NCI-H2196 treated with DMSO at 0.1 percent for 48 hours (cell line): Measurements from ENCODE around the gene CRTC1.

Experiments
- DNase-seq: peaks from one replicate; lab custom pipeline; 2025; ENCODE audit not compliant: unreplicated experiment; lab: John Stamatoyannopoulos, UW

Gene CRTC1

DNA sequence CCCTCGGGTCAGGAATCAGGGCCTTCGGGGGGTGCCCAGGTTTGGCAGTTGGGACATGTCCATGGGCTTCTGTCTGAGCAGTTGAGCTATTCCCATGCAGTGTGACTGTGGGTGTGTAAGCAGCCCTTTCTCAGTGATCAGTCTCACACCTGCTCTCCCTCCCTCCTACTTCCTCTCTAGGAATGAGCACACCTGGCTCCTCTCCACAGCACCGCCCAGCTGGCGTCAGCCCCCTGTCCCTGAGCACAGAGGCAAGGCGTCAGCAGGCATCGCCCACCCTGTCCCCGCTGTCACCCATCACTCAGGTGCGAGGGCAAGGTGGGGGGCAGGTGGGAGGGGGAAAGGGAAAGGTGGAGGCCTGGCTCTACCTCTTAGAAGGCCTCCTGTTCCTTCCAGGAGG is 81.7 kb downstream of the CRTC1 start:
- DNase-seq, result peak; percentile 39

DNA sequence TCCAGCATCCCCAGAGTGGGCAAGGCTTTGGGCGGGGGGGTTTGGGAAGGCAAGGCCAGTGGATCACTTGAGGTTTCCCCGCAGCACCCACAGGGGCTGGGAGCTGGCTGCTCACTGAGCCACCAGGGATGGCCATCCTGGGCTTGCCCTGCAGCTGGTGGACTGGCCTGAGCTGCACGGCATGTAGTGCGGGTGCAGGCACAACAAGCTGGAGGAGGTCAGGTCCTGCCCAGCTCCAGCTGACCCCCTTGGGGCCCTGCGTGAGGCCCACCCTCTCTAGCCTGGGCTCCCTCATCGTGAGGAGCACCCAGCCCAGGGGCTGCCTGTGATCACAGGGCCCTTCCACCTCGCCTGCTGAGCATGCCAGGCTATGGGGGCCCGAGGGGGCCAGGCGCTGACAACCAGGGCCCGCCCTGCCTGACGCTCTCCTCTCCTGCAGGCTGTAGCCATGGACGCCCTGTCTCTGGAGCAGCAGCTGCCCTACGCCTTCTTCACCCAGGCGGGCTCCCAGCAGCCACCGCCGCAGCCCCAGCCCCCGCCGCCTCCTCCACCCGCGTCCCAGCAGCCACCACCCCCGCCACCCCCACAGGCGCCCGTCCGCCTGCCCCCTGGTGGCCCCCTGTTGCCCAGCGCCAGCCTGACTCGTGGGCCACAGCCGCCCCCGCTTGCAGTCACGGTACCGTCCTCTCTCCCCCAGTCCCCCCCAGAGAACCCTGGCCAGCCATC is 84.7 kb downstream of the CRTC1 start:
- no peak for DNase-seq

DNA sequence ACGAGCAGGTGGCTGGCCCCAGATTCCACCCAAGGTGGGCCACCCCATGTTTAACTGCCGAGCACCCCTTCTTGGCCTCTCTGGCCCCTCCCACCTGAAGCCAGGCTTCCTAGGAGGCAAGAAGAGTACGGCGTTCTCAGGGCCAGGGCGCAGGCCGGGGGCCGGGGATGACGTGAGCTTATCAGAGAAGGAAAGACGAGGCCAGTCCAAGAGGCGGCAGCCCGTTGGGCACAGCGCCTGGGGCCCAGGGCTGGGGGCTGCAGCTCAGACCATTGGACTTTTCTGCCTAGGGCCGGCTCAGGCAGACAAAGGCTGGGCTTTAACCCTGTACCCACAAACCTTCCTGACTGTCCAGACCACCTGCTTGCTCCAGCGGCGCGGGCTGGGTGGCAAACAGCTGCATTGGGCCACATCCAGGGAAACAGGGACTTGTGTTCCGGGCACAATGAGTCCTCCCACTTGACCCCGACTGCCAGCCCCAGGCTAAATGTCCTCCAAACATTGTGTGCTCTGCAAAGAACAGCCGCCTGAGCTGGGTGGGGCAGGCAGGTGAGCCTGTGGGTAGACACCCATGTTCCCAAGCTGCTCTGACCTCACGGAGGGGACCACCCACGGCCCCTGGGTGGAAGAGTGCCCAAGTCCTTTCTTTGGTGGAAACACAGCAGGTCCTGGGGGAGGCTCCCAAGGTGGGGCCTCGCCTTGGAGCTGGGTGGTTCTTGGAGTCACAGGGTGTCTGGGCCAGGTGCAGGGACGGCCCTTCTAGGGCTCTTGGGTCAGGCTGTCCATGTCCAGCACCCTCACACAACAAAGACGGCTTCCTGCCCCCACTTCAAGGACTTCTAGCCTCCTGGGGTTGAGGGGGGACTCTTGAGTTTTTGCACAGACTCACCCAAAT is 85.8 kb downstream of the CRTC1 start:
- DNase-seq, result peak; percentile 67

DNA sequence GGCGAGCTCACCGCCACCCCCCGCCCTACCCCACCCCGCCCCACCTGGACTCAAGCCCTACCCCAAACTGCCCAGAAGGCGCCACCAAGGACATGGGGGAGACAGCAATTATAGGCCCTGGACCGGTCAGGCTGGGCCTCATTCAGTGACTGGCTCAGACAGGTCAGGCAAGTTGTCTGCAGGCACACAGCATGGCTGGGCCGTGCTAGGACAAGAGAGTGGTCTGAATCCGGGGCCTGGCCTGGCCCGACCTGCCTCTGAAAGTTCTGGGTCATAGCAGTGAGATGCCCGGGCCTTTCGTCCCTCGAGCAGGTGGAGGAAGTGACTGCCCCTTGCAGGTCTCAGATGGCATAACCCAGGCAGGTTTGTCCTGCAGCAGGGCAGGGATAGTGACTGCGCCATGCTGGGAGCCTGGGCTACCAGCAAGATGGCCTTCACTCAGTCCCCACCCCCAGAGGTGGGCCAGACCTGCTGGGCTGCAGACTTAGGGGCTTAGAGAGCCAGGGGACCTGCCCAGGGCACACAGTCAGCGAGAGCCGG is 86.6 kb downstream of the CRTC1 start:
- DNase-seq, result no peak

DNA sequence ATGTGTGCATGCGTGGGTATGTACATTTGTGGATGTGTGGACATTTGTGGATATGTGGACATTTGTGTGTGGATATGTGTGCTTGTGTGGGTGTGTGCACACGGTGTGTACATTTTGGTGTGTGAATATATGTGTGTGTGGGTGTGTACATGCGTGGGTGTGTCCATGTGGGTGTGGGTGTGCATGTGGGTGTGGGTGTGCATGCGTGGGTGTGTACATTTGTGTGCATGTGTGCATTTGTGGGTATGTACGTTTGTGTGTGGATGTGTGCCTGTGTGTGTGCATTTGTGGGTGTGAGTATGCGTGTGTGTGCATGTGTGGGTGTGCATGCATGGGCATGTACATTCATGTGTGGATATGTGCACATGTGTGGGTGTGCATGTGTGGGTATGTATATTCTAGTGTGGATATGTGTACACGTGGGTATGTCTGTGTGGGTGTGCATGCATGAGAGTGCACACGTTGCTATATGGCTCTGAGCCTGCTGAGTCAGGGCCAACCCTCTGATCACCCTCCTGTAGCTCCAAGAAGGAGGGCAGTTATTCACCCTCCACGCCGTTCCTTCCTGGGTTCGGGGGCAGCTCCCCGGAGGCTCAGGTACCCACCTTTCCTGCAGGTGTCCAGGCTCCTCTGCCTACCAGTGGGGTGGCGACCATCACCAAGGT is 87.3 kb downstream of the CRTC1 start:
- DNase-seq, result no peak

DNA sequence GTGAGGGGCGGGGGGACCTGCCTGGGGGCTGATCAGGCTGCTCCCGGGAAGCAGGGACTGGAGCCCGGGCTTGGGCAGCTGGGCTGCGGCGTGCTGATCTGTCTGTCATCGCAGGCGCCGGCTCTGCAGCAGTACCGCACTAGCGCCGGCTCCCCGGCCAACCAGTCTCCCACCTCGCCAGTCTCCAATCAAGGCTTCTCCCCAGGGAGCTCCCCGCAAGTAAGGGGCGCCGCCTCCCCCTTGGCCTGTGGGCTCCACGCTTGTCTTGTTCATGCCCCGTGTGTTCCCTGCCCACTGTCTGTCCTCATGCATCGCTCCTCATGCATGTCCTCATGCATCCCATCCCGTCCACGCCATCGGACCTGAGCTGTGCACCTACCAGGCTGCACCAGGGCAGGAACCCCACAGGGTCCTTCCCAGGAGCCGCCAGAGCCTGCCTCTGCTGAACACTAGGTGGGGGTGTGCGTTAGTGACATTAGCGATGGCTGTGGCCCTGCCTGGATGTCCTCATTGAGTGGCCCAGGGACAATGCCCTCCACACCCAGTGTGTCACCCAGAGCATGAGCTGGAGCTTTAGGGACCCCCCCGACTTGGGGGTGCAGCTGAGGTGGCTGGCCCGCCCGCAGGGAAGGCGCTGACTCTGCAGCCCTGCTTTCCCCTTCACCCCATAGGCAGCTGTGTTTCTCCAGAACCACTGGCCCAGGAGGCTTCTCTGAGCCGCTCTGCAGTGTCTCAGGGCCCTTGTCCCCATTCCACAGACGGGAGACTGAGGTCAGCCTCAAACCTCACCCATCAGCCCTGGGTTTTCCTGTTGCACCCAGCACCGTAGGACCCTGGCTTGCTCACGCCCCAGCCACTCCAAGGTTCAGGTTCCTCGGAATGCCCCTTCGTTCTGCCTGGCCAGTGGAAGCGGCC is 88.1 kb downstream of the CRTC1 start:
- DNase-seq, result no peak

DNA sequence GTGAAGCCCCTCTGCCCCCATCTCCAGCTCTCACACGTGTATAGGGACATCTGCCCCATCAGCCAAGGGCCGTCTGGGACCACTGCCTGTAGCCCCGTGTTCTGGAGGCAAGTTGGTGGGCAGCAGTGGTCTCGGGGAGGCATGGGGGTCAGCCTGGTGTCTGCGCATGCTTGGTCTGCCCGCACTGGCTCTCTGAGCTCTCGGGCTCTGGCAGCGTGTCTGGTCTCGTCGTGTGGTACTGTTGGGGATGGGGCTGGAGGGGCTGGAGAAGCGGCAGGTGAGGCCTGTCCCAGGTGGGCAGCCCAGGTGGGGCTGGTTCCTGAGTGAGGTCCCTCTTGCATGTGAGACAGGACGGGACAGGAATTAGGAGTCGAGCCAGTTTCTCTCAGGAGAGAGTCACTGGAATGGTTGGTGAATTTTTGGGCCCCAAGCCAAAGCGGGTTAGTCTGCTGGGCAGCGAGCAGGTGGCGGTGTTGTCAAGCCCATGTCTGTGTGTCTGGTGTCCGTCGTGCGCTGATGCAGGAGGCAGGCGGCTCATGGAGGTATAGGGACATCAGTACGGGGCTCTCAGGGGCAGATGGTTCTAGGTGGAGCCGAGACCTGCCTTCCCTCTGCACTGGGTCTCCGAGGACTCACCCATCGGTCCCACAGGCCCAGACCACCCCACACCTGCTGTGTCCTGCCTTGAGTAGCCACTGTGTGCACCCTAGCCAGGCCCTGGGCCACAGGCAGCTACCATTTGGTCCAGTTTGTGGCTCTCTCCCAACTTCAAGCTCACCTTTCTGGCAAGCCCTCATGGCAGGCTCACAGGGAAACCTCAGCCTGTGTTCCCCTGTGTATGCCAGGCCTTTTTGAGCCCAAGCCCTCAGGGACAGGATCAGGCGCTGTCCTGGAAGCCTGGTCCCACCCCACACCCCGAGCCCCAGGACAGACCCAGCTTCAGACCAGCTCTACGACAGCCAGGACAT is 89.4 kb downstream of the CRTC1 start:
- no peak for DNase-seq

DNA sequence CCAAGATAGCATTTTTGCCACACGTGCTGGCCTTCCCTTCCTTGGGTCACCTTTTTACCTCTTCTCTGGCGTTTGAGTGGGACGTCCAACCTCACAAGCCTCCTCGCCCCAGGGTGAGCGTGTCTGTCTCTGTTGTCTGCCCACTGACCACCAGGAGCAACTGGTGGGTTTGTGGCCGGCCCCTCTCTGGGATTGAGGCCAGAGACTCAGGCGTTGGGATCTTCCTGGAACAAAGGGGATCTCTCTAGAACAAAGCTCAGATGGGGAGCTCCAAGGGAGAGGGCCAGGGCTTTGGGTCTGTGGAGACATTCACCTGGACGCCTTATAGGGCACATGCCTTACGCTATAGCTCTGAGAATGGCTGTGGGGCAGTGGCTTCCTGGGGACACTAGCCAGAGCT is 90.2 kb downstream of the CRTC1 start:
- DNase-seq, result no peak

DNA sequence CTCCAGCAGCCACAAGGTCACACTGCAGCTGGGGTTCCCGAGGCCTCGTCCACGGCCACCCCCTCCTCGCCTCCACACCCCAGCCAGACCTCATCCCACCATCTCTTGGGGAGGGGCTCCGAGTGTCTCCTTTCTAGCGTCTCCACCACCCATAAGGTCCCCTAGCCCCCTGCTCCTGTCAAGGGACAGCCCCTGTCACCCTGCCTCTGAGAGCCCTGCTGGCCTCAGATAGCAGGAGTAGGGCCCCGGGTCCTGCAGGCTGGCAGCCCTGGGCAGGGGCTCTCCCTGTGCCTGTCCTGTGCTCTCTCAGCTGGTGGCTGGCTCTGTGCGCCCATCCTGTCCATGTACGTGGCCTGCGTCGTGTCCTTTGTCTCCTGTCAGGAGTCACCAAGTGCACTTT is 90.6 kb downstream of the CRTC1 start:
- DNase-seq, result no peak

DNA sequence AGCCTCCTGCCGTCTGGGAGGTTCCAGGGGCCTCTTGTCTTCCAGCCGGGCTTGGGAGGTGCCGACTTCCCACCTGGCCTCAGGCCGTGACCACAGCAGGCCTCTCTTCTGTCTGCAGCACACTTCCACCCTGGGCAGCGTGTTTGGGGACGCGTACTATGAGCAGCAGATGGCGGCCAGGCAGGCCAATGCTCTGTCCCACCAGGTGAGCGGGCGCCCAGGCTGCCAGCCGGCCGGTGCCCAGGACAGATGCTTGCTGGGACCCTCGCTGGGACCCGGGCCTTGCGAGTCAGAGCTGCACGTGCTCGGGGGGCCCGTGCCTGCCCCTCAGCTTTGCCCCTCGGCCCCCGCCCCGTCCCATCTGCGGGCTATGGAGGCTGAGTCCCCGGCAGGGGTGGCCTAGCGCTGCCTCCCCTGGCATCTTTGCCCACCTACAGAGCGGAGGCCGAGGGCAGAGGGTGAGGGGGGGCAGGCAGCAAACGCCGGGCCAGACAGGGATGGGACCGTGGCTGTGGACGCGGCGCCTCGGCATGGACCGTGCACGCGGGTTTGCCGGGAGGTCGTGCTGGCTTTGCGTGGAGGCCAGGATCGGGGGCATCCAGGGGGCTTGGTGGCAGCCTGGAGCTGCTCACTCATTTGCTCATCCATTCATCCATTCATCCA is 91.4 kb downstream of the CRTC1 start:
- no peak for DNase-seq

DNA sequence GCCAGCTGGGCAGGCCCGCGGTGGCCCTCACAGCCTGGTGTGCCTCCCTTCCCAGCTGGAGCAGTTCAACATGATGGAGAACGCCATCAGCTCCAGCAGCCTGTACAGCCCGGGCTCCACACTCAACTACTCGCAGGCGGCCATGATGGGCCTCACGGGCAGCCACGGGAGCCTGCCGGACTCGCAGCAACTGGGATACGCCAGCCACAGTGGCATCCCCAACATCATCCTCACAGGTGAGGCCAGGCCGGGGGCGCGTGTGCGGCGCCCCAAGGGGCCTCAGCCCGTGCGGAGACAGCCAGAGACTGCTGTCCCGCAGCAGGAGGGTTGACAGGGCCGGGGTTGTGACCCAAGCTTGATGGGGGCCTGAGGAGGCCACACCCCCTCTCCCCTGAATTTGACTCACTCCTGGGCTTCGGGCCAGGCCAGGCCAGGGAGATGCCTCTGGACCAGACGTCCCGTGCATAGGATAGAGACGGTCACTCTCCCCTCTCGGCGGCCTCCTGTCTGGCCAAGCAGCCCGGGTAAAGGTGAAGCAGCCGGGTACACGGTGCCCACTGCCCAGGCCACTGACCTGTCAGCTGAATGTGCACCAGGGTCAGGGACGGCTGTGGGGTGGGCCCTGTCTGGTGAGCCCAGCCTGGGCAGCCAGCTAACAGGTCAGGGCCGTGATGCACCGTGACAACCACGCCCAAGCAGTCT is 92.3 kb downstream of the CRTC1 start:
- DNase-seq, result no peak

DNA sequence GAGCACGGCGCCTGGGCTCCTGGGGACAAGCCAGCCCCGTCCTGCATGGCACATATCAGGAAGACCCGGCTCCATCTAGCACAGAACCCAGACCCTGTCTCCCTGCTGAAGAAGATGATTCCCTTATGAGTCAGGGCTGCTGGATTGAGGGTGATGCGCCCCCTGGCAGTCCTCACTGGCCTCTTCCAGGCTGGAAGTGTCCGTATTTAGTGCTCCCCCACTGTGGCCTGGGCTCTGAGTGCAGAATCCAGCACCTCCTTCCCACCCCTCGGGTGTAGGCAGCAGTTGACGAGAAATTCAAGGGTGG is 92.8 kb downstream of the CRTC1 start:
- DNase-seq, result no peak

DNA sequence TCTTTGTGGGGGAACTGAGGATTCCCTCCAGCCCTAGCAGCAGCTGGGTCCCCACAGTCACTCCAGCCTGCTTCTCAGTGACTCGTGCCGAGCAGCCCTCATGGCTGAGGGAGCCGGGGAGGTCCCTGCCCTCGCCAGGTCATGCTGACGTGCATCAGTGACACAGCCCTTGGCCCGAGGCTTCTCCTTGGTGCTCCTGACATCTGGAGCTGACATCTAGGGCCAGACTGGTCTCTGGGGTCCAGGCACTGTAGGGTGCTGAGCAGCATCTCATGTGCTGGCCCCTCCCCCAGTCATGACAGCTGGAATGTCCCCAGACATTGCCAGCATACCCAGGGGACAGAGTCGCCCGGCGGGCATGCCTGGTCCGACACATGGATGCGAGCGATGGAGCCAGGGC is 93.3 kb downstream of the CRTC1 start:
- DNase-seq, result no peak

DNA sequence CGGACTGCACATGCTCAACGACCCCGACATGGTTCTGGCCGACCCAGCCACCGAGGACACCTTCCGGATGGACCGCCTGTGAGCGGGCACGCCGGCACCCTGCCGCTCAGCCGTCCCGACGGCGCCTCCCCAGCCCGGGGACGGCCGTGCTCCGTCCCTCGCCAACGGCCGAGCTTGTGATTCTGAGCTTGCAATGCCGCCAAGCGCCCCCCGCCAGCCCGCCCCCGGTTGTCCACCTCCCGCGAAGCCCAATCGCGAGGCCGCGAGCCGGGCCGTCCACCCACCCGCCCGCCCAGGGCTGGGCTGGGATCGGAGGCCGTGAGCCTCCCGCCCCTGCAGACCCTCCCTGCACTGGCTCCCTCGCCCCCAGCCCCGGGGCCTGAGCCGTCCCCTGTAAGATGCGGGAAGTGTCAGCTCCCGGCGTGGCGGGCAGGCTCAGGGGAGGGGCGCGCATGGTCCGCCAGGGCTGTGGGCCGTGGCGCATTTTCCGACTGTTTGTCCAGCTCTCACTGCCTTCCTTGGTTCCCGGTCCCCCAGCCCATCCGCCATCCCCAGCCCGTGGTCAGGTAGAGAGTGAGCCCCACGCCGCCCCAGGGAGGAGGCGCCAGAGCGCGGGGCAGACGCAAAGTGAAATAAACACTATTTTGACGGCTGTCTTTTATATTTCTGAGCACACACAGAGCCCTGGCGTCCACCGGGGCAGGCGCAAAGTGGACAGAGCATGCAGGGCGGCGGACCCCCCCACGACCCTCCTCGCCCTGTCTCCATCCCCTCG is 94.0 kb downstream of the CRTC1 start:
- no peak for DNase-seq

DNA sequence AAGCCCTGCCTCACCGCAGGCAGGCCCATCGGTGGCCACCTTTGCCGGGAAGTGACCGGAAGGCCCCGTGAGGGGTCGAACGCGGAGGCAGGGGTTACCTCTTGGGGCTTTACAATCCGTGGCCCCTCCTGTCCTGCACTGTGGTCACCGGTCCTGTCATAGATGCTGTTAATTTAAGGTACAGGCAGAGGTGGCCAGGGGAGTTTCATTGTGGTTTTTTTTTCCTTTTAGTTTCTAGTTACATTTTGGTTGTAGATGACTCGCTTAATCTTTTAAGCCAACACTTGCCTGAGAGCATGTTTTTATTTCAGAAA is 94.6 kb downstream of the CRTC1 start:
- DNase-seq, result no peak

DNA sequence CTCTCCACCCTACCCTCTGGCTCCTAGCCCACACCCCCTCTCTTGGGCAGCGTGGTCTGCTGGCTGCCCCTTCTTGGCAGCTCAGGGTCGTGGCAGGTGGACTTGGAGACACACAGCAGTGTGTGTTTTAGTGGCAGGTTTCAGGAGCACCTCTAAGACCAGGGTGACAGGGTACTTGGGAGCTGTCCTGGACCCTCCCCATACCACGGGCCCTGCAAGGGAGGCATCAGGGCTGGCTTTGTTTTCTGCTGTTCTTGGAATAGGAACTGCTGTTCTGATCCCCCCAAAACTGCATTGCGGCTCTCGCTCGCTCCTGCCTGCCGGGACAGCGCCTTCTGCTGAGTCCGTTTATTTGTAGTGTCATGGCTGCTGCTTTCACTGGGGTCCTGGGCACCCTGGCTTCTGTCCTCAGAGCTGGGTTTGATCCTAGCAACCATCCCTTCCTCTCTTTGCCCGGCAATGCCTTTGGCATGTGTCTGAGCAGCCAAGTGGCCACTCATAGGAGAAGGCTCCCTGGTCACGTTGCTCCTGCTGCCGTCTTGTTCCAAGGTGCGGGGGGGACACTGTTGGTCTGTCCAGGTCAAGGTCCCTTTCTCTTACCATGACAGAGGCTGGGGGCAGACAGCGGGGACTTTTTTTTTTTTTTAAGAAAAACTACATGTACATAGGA is 95.5 kb downstream of the CRTC1 start:
- no peak for DNase-seq

DNA sequence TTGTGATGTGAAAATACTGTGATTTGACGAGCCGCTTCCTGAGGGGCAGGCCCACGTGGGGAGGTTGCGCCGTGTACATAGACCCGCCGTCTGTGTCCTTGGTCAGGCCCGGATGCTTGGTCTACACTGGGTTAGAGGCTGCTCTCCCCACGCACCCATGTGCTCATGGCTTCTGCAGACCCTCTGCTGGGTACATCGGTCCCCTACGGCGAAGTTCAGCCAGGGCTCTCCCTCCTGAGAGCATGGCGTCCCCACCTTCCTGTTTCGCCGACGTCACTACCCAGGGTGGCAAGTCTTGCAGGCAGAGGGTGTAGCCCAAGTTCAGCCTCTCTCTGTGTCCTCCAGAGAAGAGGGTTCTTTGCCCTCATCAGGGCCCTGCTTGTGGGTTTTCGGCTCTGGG is 96.6 kb downstream of the CRTC1 start:
- DNase-seq, result no peak
